HEK293T (cell line): ENCODE results near the gene MYOG.

Experiments used
- ARNT ChIP-seq: fragments of 450-650 bp; IDR thresholded peaks from 2 replicates; pipeline ENCODE4 v1.6.1; 2017; ENCODE audit warnings: mild to moderate bottlenecking
- FOXA1 ChIP-seq: fragments of 450-650 bp; IDR thresholded peaks from 2 replicates; pipeline ENCODE4 v1.6.1; 2016; ENCODE audit warnings: mild to moderate bottlenecking
- FOXM1 ChIP-seq: fragments of 450-650 bp; IDR thresholded peaks from 2 replicates; pipeline ENCODE4 v1.6.1; 2017; ENCODE audit warnings: mild to moderate bottlenecking, borderline replicate concordance
- HDGF ChIP-seq: fragments of 450-650 bp; IDR thresholded peaks from 2 replicates; pipeline ENCODE4 v1.6.1; 2017; ENCODE audit warnings: antibody characterized with exemption, borderline replicate concordance
- NFRKB ChIP-seq: fragments of 450-650 bp; IDR thresholded peaks from 2 replicates; pipeline ENCODE4 v1.6.1; 2016; ENCODE audit warnings: mild to moderate bottlenecking, moderate library complexity
- SP1 ChIP-seq: fragments of 450-650 bp; IDR thresholded peaks from 2 replicates; pipeline ENCODE4 v1.6.1; 2017

DNA sequence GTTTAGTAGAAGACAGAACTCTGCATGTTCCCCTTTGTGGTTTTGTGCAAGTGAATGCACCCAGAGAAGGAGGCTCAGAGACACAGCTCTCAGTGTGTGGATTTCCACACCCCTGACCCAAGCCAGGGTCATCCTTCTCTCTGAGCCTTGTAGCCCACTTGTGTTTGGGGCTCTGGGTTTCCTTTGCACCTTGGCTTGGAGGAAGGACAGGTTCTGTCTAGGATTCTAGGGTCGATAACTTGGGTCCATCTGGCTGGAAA lies 27.2 kb downstream of the MYOG start:
- TF ChIP-seq ARNT (no peak), FOXA1 (no peak), HDGF (no peak), NFRKB (no peak), FOXM1 (no peak), SP1 (no peak)
